HG03108 (cell line): ENCODE measurements around the gene BBOF1.
"Not testable (repeated sequence)": the region's sequence is repeated elsewhere in the genome, so short reads cannot be mapped to it uniquely, and the experiment has no call there.

ENCODE experiments used
- ATAC-seq: cut with Tn5 transposase; IDR thresholded peaks from one replicate; pipeline ENCODE4 v1.9.1; 2021; ENCODE audit warnings: moderate library complexity; ENCODE audit not compliant: unreplicated experiment

Gene BBOF1

DNA sequence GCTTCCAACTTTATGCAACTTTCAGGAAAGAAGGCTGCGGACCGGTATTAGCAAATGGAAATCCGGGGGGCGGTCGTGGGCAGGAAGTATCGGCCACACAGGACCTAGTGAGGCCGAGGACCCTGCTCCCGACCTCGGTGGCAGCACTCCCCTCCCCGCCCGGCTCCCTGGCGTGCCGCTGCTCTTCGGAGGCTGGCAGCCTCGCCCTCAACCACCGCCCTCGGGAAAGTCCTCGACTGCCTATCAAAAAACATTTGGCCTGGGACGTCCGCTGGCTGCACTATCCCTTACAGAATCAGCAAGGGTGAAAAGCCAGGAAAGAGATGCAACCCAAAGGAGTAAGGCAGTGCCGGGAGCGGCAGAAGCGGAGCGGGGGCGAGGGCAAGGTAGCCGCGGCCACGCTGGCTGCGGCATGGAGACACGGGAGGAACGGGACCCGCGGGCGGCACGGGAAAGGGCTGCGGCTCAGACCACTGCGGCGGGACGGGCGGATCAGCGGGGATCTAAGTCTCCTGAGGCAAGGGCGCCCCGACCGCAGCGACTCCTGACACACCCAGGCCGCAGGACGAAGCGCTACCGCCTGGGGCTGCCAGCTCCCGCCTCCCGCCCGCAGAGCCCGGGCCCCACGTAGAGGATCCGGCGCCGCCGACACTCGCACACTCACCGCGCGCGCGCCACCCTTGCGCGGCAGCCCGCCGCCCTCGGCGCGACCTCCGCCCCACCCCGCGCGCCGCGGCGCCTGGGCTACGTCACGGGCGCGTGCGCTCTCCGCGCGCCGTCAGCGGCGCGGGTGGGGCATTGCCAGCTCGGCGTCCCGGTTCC, at the start of gene BBOF1, which contains the start of gene ENTPD5:
TSS of gene BBOF1 (plus strand) at position 764 of the 822 bp plus-strand sequence. CDS start 130 bp downstream, outside the sequence.
TSS of gene ENTPD5 (minus strand) at position 703 of the 822 bp plus-strand sequence. CDS start 31,186 bp downstream, outside the sequence.
- ATAC-seq = peak; percentile 84

DNA sequence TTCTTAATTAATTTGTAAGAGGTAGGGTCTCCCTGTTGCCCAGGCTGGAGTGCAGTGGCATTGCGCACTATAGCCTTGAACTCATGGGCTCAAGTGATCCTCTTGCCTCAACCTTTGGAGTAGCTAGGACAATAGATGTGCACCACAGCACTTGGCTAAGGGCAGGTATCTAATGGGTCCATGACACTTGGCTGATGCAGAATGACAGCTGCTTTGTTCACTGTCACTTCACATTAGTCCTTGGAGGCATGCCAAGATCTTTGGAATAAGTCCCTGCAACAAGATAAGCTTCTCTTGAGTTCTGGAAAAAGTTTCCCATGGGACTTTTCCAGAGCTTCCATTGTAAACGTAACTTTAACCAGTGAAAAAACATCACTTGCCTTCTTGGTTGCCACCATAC, 45.7 kb upstream of the BBOF1 start:
- no peak for ATAC-seq

GRCh38 chr14:73976125-73976524, 43.0 kb upstream of the BBOF1 start:
- ATAC-seq = no peak

- ATAC-seq = no peak
These were observed 41.3 kb upstream of the BBOF1 start for GRCh38 chr14:73977896-73978295.

DNA sequence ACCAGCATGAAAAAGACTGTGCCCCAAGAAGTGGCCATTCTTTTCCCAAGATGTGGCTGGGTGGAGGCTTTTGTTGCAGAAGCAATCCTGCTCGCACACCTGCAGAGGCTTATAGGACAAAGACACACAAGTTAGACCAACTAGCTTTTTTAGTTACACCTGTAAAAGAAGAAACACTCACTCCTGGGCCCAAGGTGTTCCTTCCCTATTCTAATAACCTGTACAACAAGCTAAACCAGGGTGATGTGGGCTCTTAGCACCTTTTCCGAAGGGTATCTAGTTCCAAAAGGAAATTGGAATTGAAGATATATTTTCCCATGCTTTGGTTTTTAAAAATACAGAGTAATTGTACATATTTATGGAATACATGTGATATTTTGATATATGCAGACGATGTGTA, 31.1 kb upstream of the BBOF1 start:
- ATAC-seq = no peak

- ATAC-seq = not testable (repeated sequence)
These were observed 30.5 kb upstream of the BBOF1 start for GRCh38 chr14:73988656-73989055.

DNA sequence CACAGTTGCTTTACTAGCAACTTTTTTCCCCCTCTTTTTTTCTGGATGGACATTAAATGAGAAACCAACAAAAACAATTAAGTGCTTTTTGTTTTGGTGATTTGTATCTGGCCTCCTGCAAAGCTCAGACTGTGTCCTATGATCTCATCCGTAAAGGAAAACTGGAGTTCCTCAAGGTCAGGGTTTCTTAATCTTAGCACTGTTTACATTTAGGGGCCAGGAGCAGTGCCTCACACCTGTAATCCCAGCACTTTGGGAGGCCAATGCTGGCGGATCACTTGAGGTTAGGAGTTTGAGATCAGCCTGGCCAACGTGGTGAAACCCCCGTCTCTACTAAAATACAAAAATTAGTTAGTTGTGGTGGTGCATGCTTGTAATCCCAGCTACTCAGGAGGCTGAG, 28.1 kb upstream of the BBOF1 start:
- no peak for ATAC-seq

DNA sequence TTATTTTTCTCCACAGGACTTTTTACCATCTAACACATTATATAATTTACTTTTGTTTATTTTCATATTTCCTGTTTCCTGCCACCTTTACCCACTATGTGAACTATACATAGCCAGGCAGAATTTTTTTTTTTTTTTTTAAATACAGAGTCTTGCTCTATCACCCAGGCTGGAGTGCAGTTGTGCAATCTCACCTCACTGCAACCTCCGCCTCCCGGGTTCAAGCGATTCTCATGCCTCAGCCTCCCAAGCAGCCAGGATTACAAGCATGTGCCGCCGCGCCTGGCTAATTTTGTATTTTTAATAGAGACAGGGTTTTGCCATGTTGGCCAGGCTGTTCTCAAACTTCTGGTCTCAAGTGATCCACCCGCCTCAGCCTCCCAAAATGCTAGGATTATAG, 24.2 kb upstream of the BBOF1 start:
- not testable (repeated sequence) for ATAC-seq

DNA sequence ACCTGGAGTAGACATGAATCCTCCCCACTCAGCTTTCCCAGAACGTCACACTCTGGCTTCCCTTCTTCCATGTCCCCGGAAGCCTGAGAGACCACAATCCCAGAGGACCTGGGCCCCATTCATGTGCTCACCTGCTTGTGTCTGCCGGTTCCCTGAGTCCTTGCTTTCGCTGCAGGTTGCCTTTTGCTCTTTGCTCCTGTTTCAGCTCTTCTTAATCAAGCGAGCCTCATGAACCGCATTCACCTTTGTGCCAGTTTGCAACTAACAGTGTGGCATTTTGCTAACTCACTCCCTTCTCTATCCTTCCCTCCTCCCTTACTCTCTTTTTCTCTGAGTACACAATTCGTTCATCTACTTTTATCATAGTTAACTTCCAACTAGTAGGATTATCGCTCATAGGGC, 23.2 kb upstream of the BBOF1 start:
- ATAC-seq = no peak

DNA sequence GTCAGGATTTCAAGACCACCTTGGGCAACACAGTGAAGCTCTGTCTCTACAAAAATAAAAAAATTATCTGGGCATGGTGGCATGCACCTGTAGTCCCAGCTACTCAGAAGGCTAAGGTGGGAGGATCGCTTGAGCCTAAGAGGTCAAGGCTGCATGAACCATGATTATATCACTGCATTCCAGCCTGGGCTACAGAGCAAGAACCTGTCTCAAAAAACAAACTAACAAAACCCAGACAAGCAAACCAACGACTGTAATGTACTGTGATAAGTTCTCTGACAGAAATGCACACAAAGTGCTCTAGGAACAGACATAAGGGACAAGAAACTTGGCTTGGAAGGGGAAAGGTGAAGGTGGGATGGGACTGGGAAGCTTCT, 22.4 kb upstream of the BBOF1 start:
- ATAC-seq = no peak

DNA sequence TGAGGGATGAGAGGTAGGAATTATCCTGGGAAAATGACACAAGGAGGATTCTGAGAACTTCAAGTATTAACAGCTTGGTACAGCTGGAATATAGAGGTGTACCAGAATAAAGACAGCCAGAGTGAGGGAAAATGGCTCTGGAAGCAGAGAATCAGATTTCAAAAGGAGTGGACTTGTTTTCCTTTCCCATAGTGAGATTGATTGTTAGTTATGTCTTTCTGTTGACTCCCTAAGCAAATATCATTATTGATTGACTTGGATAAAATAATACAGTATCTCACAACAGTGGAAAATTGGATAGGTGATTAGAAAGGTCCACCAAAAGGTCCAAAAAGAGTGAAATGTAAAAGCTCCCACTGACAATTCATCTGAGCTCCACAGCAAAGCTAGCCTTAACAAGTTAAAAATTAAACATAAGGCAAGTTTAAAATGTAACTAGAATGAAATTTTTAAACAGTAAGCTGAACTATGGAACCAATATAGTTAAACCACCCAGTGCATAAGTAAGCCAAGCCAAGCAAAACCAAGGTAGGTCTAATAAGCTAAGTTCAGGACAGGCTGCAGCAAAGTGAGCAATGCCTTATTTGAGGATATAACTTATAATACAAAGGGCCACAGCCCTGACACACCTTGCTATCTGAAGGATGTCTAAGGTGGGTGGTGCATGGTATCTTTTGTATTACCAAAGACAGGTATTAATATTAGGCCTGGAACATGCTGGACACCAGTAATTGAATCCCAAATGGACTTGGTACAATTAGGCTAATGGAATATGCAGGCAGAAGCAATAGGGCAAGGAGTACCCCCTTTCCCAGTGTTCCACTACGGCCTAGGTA, 21.8 kb upstream of the BBOF1 start:
- ATAC-seq = no peak

DNA sequence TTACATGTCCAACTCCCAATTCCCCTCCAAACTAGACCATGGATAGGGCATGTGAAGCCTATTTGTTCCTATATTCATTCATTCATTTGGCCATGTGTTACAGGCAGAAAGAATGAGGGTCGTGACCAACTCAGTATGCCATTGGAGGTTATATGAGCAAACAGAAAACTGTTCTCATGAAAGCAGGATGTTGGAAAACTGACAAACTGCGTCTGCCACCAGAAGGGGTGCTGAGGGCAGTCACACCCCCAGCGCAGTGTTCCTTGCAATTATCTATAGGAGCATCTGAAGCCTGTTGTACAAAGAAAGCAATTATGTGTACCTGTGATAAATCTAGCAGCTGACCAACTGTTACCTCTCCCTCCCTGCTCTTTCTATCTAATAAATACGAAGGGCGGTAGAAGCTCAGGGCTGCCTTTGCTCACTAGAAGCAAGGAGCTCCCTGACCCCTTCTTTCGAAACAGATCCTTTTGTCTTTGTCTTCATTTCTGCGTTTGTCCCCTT, 21.2 kb upstream of the BBOF1 start:
- no peak for ATAC-seq

DNA sequence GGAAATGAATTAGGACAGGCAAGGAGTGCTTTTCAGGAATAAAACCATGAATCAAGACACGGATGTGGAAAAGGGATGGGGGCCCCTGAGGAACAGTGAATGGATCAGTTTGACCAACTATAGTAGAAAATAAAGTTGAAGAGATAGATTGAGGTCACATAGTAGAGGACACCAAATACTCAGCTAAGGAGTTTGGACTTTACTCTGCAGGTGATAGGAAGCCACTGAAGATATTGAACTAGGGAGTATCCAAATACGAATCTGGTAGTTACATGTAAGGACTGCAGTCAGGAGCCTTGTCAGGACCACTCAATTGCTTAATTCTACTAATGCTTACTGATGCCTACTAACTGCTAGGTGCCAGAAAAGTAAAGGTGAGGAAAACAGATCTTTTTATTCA, 20.4 kb upstream of the BBOF1 start:
- no peak for ATAC-seq

DNA sequence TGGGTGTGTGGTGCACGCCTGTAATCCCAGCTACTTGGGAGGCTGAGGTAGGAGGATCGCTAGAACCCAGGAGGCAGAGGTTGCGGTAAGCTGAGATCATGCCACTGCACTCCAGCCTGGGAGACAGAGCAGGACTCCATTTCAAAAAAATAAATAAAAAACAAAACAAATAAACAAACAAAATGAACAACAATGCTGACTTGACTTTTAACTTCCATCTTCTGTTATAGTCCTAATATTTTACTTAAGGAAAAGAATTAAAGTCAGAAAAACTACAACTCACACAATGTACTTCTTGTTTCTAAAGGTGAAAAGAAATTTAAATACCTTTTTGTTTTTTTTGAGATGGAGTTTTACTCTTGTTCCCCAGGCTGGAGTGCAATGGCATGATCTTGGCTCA, 13.5 kb upstream of the BBOF1 start:
- ATAC-seq = not testable (repeated sequence)

GRCh38 chr14:74008843-74009499, 10.2 kb upstream of the BBOF1 start:
- ATAC-seq = no peak

DNA sequence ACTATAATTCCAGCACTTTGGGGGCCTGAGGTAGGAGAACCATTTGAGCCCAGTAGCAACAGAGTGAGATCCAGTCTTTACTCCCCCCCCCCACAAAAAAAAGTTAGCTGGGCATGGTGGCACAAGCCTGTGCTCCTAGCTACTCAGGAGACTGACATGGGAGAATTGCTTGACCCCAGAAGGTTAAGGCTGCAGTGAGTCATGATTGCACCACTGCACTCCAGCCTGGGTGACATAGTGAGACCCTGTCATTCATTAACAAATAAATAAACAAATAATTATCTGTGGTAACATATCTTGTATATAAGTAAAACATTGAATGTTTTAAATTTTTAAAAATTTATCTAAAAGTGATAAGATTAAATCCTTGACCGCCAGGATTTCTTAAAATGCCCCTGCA, 4.8 kb upstream of the BBOF1 start:
- no peak for ATAC-seq

- no peak for ATAC-seq
These were observed 4.0 kb upstream of the BBOF1 start for GRCh38 chr14:74015176-74015575.

- ATAC-seq = no peak
These were observed 3.2 kb upstream of the BBOF1 start for GRCh38 chr14:74015963-74016362.

GRCh38 chr14:74018174-74018585, 969 bp upstream of the BBOF1 start:
- ATAC-seq = peak; percentile 14

DNA sequence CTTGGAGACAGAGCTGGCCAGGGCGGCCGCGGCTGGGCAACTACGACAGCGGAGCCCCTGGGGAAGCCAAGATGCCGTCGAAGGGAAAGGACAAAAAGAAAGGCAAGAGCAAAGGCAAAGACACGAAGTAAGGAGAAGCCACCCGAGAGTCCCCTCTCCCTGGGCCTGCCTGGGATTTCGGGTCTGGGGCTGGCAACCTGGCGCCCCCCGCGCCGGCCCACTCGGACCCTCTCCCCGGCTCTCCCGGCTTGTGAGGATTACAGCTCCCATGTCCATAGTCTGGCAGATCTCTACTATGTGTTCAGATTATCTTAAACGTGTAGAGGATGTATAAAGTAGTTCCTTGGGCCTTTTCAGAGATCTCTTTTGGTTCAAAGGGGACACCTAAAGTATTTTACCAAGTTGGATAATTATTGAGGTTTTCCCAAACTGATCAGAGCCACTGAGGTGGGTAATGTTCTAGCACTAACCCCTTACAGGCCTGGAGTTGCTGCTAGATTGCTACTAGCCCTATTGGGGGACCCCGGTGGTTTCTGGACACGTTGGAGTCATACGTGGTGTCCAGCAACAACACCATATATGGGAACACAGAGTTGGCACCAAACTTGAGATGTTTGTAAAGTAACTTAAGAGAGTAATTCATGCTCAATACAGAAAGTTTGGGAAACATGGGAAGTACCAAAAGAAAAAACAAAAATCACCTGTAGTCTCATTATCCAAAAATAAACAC, 424 bp downstream of the BBOF1 start:
- no peak for ATAC-seq

- ATAC-seq = no peak
These were observed 3.2 kb downstream of the BBOF1 start for GRCh38 chr14:74022346-74022745.
